ENCODE measurements around the gene REEP5.
"Not testable (repeated sequence)": the region's sequence is repeated elsewhere in the genome, so short reads cannot be mapped to it uniquely, and the experiment has no call there.

The REEP5 gene

DNA sequence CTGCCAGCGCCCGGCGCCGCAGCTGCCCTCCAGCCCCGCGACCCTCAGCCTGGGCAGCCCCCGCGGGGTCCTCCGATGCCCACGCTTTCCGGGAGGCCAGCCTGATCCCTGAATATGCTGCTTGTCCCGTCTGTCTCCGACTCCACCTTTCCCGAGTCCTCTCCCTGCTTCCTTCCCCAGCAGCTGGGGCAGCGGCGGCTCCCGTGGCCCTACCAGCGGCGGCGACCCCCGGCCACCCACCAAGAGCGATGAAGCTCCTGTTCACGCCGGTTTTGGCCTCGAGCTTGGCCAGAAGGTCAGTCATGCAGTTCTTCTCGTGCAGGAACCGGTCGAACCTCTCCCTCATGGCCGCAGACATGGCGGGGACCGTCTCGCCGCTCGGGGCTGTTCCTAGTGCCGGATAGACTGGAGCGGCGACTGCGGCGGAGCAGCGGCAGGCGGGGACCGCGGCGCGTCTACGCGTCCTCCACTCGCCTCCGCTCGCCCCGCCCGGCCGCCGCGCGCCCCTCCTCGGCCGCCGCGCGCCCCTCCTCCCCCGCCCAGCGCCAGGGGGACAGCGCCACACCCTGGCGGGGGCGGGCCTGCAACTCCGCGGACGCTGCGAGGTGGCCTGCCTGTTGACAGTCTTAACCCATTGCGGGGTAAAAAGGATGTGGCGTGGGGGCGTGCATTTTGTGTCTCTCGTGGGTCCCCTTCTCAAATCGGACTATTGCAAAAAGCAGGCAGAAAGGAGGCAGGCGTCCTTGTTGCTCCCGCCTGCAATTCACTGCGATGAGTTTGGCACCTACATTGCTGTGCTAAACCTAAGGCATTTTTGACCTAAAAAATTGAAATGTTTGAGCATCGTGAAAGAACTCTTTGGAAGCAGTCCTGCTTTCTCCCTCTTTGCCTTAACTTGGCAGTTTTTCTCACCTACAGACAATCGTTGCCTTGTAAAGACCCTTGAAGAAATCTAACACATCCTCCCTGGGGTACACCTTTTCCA is at the start of gene REEP5:
Gene REEP5, minus strand, starts transcription at position 395 of the 985 bp plus-strand sequence. Its CDS starts 37 bp downstream, at position 358.
- Histone ChIP-seq H3K4me3 (ENCODE audit: low read depth in 1 of 2, low read length in 2 of 2) (peak within 1 kb of the TSS; percentile 89 to 93), H3K27ac (ENCODE audit: low read depth, low read length) (peak within 1 kb of the TSS; percentile 99), H3K9ac (ENCODE audit: low read length) (peak within 1 kb of the TSS; percentile 80), H3K4me1 (ENCODE audit: insufficient read depth, low read length) (peaks cover 36% of the 10 kb centered on the region), H3K27me3 (ENCODE audit: control insufficient read depth in 1 of 2, insufficient read depth in 2 of 2, low read length in 2 of 2) (no peaks in the 10 kb centered on the region), H3K36me3 (ENCODE audit: insufficient read depth, low read length) (peaks cover 20% of the 10 kb centered on the region), H3K9me3 (ENCODE audit: low read length) (no peaks in the 10 kb centered on the region)

DNA sequence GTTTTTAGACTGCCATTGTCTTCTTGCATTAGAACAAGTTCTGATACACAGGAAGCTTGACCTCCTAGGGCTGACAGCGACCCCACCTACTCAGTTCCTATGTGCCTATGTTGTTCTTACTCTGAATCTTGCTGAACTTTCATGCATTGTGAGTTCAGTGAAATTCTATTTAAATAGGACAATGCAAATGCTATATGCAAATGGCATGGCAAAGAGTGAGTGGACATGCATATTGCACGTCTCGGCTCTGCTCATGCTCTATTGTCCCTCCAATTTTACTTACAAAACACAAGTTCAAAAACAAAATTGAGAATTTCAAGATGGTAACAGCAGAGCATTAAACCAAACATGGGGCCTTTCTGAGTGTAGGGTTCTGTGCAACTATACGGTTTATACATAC is 49.2 kb upstream of the REEP5 start:
- Histone ChIP-seq H3K36me3 (ENCODE audit: insufficient read depth, low read length) (no peaks in the 10 kb centered on the region), H3K4me3 (ENCODE audit: low read depth in 1 of 2, low read length in 2 of 2) (no peak overlapping the region), H3K9me3 (ENCODE audit: low read length) (no peaks in the 10 kb centered on the region), H3K27ac (ENCODE audit: low read depth, low read length) (no peak overlapping the region), H3K9ac (ENCODE audit: low read length) (no peak overlapping the region), H3K4me1 (ENCODE audit: insufficient read depth, low read length) (peaks cover 6% of the 10 kb centered on the region), H3K27me3 (ENCODE audit: control insufficient read depth in 1 of 2, insufficient read depth in 2 of 2, low read length in 2 of 2) (no peaks in the 10 kb centered on the region)

DNA sequence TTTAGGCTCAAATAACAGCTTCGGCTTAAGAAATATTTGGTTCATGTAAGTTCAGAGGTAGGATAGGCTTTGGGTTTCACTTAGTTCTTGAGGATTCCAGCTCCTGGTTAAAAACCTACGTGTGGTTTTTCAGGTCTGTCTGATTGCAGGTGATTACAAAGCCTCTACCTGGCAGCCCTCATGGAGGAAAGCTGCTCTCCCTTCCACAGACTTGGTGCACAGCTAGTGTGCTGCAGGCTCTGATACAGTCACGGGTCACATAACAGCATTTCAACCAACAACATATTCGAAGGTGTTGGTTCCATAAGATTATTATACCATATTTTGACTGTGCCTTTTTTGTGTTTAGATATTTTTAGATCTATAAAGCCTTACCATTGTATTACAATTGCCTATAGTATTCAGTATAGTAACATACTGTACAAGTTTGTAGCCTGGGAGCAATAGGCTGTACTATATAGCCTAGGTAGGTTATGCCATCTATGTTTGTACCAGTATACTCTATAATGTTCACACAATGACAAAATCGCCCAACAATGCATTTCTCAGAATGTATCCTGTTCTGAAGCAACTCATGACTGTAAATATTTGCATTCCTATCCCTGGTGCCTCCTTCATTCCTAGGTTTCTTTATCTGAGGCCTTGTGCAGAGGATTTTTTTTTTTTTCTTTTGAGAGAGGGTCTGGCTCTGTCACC is 46.5 kb upstream of the REEP5 start:
- Histone ChIP-seq H3K27ac (ENCODE audit: low read depth, low read length) (no peak overlapping the region), H3K36me3 (ENCODE audit: insufficient read depth, low read length) (no peaks in the 10 kb centered on the region)

DNA sequence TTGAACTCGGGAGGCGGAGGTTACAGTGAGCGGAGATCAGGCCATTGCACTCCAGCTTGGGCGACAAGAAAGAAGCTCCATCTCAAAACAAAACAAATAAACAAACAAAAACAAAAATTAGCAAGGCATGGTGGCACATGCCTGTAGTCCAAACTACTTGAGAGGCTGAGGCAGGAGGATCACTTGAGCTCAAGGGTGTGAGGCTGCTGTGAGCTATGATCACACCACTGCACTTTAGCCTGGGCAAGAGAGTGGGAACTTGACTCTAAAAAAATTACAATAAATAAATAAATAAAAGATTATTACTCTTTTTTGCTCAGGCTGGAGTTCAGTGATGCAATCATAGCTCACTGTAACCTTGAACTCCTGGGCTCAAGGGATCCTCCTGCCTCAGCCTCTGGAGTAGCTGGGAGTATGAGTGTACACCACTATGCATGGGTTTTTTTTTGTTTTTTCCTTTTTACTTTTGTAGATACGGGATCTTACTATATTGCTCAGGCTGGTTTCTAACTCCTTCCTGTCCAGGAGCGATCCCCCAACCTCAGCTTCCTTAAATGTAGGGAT is 45.6 kb upstream of the REEP5 start:
- no peak overlapping the region for H3K9ac ChIP-seq (ENCODE audit: low read length)
- no peaks in the 10 kb centered on the region for H3K4me1 ChIP-seq (ENCODE audit: insufficient read depth, low read length)
- no peaks in the 10 kb centered on the region for H3K36me3 ChIP-seq (ENCODE audit: insufficient read depth, low read length)
- H3K4me3 ChIP-seq (ENCODE audit: low read depth in 1 of 2, low read length in 2 of 2): no peak overlapping the region
- no peaks in the 10 kb centered on the region for H3K9me3 ChIP-seq (ENCODE audit: low read length)
- H3K27me3 ChIP-seq (ENCODE audit: control insufficient read depth in 1 of 2, insufficient read depth in 2 of 2, low read length in 2 of 2): no peaks in the 10 kb centered on the region
- H3K27ac ChIP-seq (ENCODE audit: low read depth, low read length): no peak overlapping the region

More for the DNA sequence above, 46.5 kb upstream of the REEP5 start:
- Histone ChIP-seq H3K9me3 (ENCODE audit: low read length) (no peaks in the 10 kb centered on the region), H3K4me1 (ENCODE audit: insufficient read depth, low read length) (no peaks in the 10 kb centered on the region), H3K27me3 (ENCODE audit: control insufficient read depth in 1 of 2, insufficient read depth in 2 of 2, low read length in 2 of 2) (no peaks in the 10 kb centered on the region), H3K9ac (ENCODE audit: low read length) (no peak overlapping the region), H3K4me3 (ENCODE audit: low read depth in 1 of 2, low read length in 2 of 2) (no peak overlapping the region)

DNA sequence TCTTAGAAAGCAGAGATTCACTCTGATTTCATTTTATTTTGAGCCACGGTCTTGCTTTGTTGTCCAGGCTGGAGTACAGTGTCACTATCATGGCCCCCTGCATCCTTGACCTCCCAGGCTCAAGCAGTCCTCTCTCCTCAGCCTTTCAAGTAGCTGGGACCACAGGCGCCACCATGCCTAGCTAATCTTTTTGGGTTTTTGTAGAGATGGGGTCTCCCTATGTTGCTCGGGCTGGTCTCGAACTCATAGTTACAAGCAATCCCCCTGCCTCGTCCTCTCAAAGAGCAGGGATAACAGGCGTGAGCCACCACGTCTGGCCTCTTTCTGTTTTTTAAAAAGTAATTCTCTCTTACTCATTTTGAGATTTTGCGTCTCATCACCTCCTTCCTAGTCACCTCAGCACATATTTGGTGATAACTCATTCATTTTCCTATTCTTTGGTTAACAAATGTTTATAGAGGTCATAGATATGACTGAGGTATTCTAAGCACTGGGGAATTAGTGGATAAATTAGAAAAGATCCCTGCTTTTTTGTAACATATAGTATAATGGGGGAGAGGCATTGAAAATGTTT is 43.8 kb upstream of the REEP5 start:
- H3K4me1 ChIP-seq (ENCODE audit: insufficient read depth, low read length): no peaks in the 10 kb centered on the region
- H3K4me3 ChIP-seq (ENCODE audit: low read depth in 1 of 2, low read length in 2 of 2): no peak overlapping the region
- no peaks in the 10 kb centered on the region for H3K9me3 ChIP-seq (ENCODE audit: low read length)
- H3K9ac ChIP-seq (ENCODE audit: low read length): no peak overlapping the region
- H3K36me3 ChIP-seq (ENCODE audit: insufficient read depth, low read length): no peaks in the 10 kb centered on the region
- H3K27ac ChIP-seq (ENCODE audit: low read depth, low read length): no peak overlapping the region
- no peaks in the 10 kb centered on the region for H3K27me3 ChIP-seq (ENCODE audit: control insufficient read depth in 1 of 2, insufficient read depth in 2 of 2, low read length in 2 of 2)

DNA sequence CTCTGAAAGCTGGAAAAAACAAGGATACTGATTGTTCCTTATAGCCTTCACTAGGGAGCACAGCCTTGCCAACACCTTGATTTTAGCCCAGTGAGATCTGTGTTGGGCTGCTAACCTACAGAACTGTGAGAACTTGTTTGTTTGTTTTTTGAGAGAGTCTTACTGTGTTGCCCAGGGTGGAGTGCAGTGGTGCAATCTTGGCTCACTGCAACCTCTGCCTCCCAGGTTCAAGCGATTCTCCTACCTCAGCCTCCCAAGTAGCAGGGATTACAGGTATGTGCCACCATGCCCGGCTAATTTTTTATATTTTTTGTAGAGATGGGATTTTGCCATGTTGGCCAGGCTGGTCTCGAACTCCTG is 41.3 kb upstream of the REEP5 start:
- not testable (repeated sequence) for H3K9ac ChIP-seq (ENCODE audit: low read length); H3K36me3 ChIP-seq (ENCODE audit: insufficient read depth, low read length); H3K27me3 ChIP-seq (ENCODE audit: control insufficient read depth in 1 of 2, insufficient read depth in 2 of 2, low read length in 2 of 2); H3K4me3 ChIP-seq (ENCODE audit: low read depth in 1 of 2, low read length in 2 of 2); H3K27ac ChIP-seq (ENCODE audit: low read depth, low read length); H3K4me1 ChIP-seq (ENCODE audit: insufficient read depth, low read length); H3K9me3 ChIP-seq (ENCODE audit: low read length)

DNA sequence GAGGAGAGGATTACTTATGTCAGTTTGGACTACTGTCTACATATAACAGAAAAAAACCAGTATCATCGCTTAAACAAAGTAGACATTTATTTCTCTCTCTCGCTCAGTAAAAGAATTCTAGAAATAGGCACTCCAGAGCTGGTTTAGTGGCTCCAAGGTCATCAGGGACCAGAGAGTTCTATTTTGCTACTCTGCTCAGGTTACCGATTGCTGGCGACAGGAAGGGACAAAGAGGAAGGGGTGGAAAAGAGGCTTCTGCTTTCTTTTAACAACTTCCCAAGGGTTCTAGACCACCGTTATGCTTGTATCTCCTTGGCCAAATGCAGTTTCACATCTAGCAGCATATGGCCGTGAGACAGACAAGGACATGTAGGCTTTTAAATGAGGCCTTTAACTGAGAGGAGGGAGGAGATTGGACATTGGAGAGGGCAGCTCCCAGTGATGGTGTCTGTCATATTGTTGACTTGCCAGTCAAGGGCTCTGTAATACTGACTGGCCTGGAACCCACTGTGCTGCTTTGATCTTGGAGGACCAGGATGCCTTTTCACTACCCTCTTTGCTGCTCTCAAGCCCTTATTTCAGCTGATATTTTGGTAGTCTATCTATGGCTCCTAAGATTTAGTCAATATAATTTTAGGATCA is 39.0 kb upstream of the REEP5 start:
- H3K36me3 ChIP-seq (ENCODE audit: insufficient read depth, low read length): no peaks in the 10 kb centered on the region
- no peak overlapping the region for H3K9ac ChIP-seq (ENCODE audit: low read length)
- H3K4me3 ChIP-seq (ENCODE audit: low read depth in 1 of 2, low read length in 2 of 2): no peak overlapping the region
- H3K27ac ChIP-seq (ENCODE audit: low read depth, low read length): no peak overlapping the region
- H3K4me1 ChIP-seq (ENCODE audit: insufficient read depth, low read length): peaks cover 11% of the 10 kb centered on the region
- no peaks in the 10 kb centered on the region for H3K9me3 ChIP-seq (ENCODE audit: low read length)
- H3K27me3 ChIP-seq (ENCODE audit: control insufficient read depth in 1 of 2, insufficient read depth in 2 of 2, low read length in 2 of 2): no peaks in the 10 kb centered on the region

DNA sequence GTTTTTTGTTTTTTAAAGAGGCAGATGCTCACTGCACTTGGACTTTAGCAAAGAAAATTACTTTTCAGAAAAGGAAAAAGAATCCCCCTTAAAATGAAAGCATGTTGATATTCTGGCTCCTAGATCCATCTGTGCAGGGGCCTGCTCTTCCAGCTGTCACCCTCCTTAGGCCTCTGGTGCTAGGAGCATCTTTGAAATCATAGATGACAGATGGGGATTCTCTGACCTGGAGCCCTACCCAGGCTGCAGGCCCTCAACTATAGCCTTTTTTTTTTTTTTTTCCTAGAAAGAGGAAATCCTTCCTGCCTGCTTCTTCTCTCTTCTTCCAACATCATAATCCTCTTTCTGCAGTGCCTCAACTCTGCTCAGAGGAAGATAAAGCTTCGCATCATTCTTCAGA is 38.3 kb upstream of the REEP5 start:
- H3K9ac ChIP-seq (ENCODE audit: low read length): no peak overlapping the region
- H3K4me3 ChIP-seq (ENCODE audit: low read depth in 1 of 2, low read length in 2 of 2): no peak overlapping the region
- no peaks in the 10 kb centered on the region for H3K9me3 ChIP-seq (ENCODE audit: low read length)
- H3K4me1 ChIP-seq (ENCODE audit: insufficient read depth, low read length): peaks cover 11% of the 10 kb centered on the region
- no peaks in the 10 kb centered on the region for H3K27me3 ChIP-seq (ENCODE audit: control insufficient read depth in 1 of 2, insufficient read depth in 2 of 2, low read length in 2 of 2)
- no peak overlapping the region for H3K27ac ChIP-seq (ENCODE audit: low read depth, low read length)
- H3K36me3 ChIP-seq (ENCODE audit: insufficient read depth, low read length): no peaks in the 10 kb centered on the region

DNA sequence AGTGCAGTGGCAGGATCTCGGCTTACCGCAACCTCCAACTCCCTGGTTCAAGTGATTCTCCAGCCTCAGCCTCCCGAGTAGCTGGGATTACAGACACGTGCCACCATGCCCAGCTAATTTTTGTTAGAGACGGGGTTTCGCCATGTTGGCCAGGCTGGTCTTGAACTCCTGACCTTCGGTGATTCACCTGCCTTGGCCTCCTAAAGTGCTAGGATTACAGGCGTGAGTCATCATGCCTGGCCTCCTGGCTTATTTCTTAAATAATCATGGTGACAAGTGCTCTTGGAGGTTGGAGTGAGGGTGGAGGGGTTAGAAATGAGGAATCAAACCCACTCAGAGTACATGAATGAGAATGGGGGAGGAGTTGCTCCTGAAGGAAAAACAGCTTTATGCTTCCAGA is 37.8 kb upstream of the REEP5 start:
- peaks cover 11% of the 10 kb centered on the region for H3K4me1 ChIP-seq (ENCODE audit: insufficient read depth, low read length)
- H3K36me3 ChIP-seq (ENCODE audit: insufficient read depth, low read length); H3K27ac ChIP-seq (ENCODE audit: low read depth, low read length); H3K27me3 ChIP-seq (ENCODE audit: control insufficient read depth in 1 of 2, insufficient read depth in 2 of 2, low read length in 2 of 2); H3K4me3 ChIP-seq (ENCODE audit: low read depth in 1 of 2, low read length in 2 of 2); H3K9ac ChIP-seq (ENCODE audit: low read length); H3K9me3 ChIP-seq (ENCODE audit: low read length): not testable (repeated sequence)

DNA sequence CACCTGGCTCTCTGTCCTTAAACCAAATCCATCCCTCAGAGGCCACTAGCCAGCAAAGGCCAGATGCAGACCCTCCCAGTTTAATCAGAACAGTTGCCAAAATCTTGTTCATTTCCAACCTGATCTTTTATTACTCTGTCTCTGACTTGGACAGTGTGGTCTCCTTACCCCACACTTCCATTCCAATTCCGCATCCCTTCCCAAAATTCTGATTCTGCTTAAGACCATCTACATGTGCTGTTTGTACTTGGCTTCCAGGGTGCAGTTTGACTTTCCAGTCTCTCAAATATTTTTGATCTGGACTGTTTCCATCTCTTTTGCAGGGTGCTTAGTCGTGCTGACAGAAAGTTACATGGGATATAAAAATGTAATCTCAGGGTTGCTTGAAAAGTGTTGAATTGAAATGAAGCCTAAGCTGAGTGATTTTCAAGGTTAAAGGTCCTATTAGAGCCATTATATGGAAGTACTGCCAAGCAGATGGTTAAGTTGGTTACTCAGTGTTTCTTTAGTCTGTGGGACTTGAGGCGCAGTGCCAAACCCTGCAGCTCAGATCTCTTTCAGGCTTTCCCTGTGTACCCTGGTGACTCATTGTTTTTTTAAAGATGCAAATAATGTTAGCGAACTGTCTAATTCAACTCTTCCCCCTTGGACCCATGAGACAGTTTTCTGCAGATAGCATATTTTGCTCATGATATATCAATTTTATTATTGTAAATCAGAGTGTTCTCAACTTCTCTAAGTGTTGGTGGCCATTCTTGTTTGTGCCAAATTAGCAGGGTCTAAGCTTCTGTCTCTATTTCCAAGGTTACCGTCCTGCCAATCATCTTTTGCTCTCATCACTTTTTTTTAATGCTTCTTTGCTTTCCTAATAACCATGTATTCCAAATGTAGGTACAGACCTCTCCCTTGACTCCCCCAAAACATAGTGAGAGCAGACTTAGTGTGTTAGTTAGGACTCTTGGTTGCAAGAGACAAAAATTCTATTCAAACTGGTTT is 36.4 kb upstream of the REEP5 start:
- Histone ChIP-seq H3K36me3 (ENCODE audit: insufficient read depth, low read length) (no peaks in the 10 kb centered on the region), H3K27me3 (ENCODE audit: control insufficient read depth in 1 of 2, insufficient read depth in 2 of 2, low read length in 2 of 2) (no peaks in the 10 kb centered on the region), H3K9ac (ENCODE audit: low read length) (no peak overlapping the region), H3K4me3 (ENCODE audit: low read depth in 1 of 2, low read length in 2 of 2) (no peak overlapping the region), H3K4me1 (ENCODE audit: insufficient read depth, low read length) (peaks cover 11% of the 10 kb centered on the region), H3K9me3 (ENCODE audit: low read length) (no peaks in the 10 kb centered on the region), H3K27ac (ENCODE audit: low read depth, low read length) (no peak overlapping the region)

Data from muscle layer of colon (tissue), 2 donors.